Stimulated activated CD4-positive, alpha-beta T cell treated with anti-CD3 and anti-CD28 coated beads, Interleukin-4, amount 100 ng/mL, for 1 hour (primary cell): ENCODE measurements around the gene ADAMTS18.

ENCODE experiments used
- DNase-seq: peaks from one replicate; pipeline ENCODE4 v3.0.0-alpha.2; 2020

Gene ADAMTS18

GRCh38 chr16:77386831-77387814, 47.7 kb downstream of the ADAMTS18 start:
- DNase-seq = no peak

GRCh38 chr16:77385481-77385880, 49.4 kb downstream of the ADAMTS18 start:
- no peak for DNase-seq

GRCh38 chr16:77383606-77384187, 51.1 kb downstream of the ADAMTS18 start:
- no peak for DNase-seq

- DNase-seq = peak; percentile 13
Measured at GRCh38 chr16:77376358-77376757, 58.5 kb downstream of the ADAMTS18 start.

GRCh38 chr16:77375396-77375795, 59.4 kb downstream of the ADAMTS18 start:
- no peak for DNase-seq

GRCh38 chr16:77374384-77374783, 60.5 kb downstream of the ADAMTS18 start:
- no peak for DNase-seq

GRCh38 chr16:77373726-77374125, 61.1 kb downstream of the ADAMTS18 start:
- DNase-seq = no peak

GRCh38 chr16:77364770-77365169, 70.1 kb downstream of the ADAMTS18 start:
- DNase-seq = no peak

- no peak for DNase-seq
Measured at GRCh38 chr16:77359065-77359502, 75.8 kb downstream of the ADAMTS18 start.

GRCh38 chr16:77353587-77354263, 81.1 kb downstream of the ADAMTS18 start:
- DNase-seq = no peak

GRCh38 chr16:77344341-77344740, 90.5 kb downstream of the ADAMTS18 start:
- DNase-seq = no peak

GRCh38 chr16:77336637-77337036, 98.2 kb downstream of the ADAMTS18 start:
- no peak for DNase-seq

- no peak for DNase-seq
Measured at GRCh38 chr16:77335652-77336234, 99.1 kb downstream of the ADAMTS18 start.

GRCh38 chr16:77332792-77333191, 102.0 kb downstream of the ADAMTS18 start:
- no peak for DNase-seq

- DNase-seq = no peak
Measured at GRCh38 chr16:77331802-77332586, 102.8 kb downstream of the ADAMTS18 start.

GRCh38 chr16:77331043-77331442, 103.8 kb downstream of the ADAMTS18 start:
- DNase-seq = no peak

GRCh38 chr16:77330332-77331042, 104.3 kb downstream of the ADAMTS18 start:
- DNase-seq = no peak

- DNase-seq = no peak
Measured at GRCh38 chr16:77328768-77329167, 106.1 kb downstream of the ADAMTS18 start.

GRCh38 chr16:77328274-77328673, 106.6 kb downstream of the ADAMTS18 start:
- DNase-seq = no peak

GRCh38 chr16:77327717-77328116, 107.1 kb downstream of the ADAMTS18 start:
- no peak for DNase-seq

- DNase-seq = no peak
Measured at GRCh38 chr16:77324729-77325128, 110.1 kb downstream of the ADAMTS18 start.

GRCh38 chr16:77323695-77324094, 111.1 kb downstream of the ADAMTS18 start:
- DNase-seq = no peak
